Heart left ventricle (tissue), 16 donors: Measurements from ENCODE around the gene NTMT1. TPM values are rescaled to one million over a fixed set of nuclear protein-coding genes. Genes with fewer than 3 reads are reported as not detected.

Experiments used
- ATAC-seq, 4 donors: fragments of 200-7000 bp; cut with Tn5 transposase; one replicate each; pipeline ENCODE4 v1.9.1; 2020 to 2022; ENCODE audit warnings: moderate library complexity in 4 of 4, mild to moderate bottlenecking in 3 of 4, moderate number of reproducible peaks in 1 of 4
- DNase-seq, 5 donors: peaks; one replicate each; pipeline ENCODE4 v3.0.0-alpha.2; 2020
- H3K27ac ChIP-seq, 12 donors: fragments of 200-600 bp; sonication (generic) in 4 of 12; one replicate each; pipeline versions ENCODE4 v1.5.0 to v1.8.0; 2016 to 2022; ENCODE audit warnings: mild to moderate bottlenecking in 2 of 12
- H3K27me3 ChIP-seq, 9 donors: fragments of 200-600 bp; sonication (generic) in 2 of 9; one replicate each; pipeline versions ENCODE4 v1.5.1 to v1.8.0; 2016 to 2022; ENCODE audit warnings: mild to moderate bottlenecking in 3 of 9
- H3K36me3 ChIP-seq, 9 donors: fragments of 200-600 bp; sonication (generic) in 2 of 9; one replicate each; pipeline versions ENCODE4 v1.5.0 to v1.8.0; 2018 to 2022; ENCODE audit warnings: mild to moderate bottlenecking in 2 of 9
- H3K4me1 ChIP-seq, 12 donors: fragments of 200-600 bp; sonication (generic) in 4 of 12; one replicate each; pipeline versions ENCODE4 v1.5.0 to v1.8.0; 2016 to 2022; ENCODE audit warnings: mild to moderate bottlenecking in 3 of 12
- H3K4me3 ChIP-seq, 12 donors: fragments of 200-600 bp; sonication (generic) in 4 of 12; one replicate each; pipeline versions ENCODE4 v1.5.0 to v1.8.0; 2017 to 2022; ENCODE audit warnings: mild to moderate bottlenecking in 9 of 12, moderate library complexity in 4 of 12
- H3K9me3 ChIP-seq, 12 donors: fragments of 200-600 bp; sonication (generic) in 4 of 12; one replicate each; pipeline versions ENCODE4 v1.5.0 to v1.8.0; 2016 to 2022; ENCODE audit warnings: mild to moderate bottlenecking in 1 of 12
- CTCF ChIP-seq, 12 donors: fragments of 200-600 bp; sonication (generic) in 4 of 12; IDR thresholded peaks; one replicate each; pipeline versions ENCODE4 v1.5.0 to v1.8.0; 2018 to 2022; ENCODE audit warnings: antibody characterized with exemption in 12 of 12, mild to moderate bottlenecking in 5 of 12
- POLR2A ChIP-seq, 2 donors: fragments of 450-650 bp; IDR thresholded peaks; one replicate each; pipeline ENCODE4 v1.6.1; 2017; ENCODE audit warnings: antibody characterized with exemption in 2 of 2, mild to moderate bottlenecking in 2 of 2, moderate library complexity in 2 of 2
- WGBS, 4 donors: extraction: QIAGEN DNeasy Blood & Tissue Kit in 2 of 4; methylation state at CpG; one replicate each; pipeline versions ENCODE4 v1.1.5 to v1.1.7; 2013 to 2018; 5-methylcytosine and 5-hydroxymethylcytosine counted together
- intact Hi-C, 10 donors: fragments of 100-400 bp; cut with DNase I; formaldehyde crosslinking; loops; one replicate each; pipeline versions ENCODE4 v1.11.1 to v1.14.2; 2022
- polyA plus RNA-seq, 2 donors: library from polyadenylated mRNA; stranded (reverse); fragments of 200-250 nt; gene quantifications; one replicate each; pipeline ENCODE4 v1.2.3, GENCODE V29; 2013
- total RNA-seq, 9 donors: library from RNA; depleted of rRNA in 2 of 9; stranded (reverse); fragments of >200 nt in 2 of 9; fragmentation: NEBNext Ultra II Directional in 3 of 9; extraction: Animal tissue kit (Norgen Biotek cat#: 25700) in 3 of 9; gene quantifications; one replicate each; pipeline versions ENCODE4 v1.1.0 to v1.2.4, GENCODE V29; 2016 to 2023
- donor health status: ischemic (EF 13 %, LVEDD 7.1; RV severe dilation, severe dysfunction).
- donor health status: healthy with polysubstance abuse.
- donor health status: DM: no; HTN: yes; CAD: no.
- donor health status: DM: no; HTN: no; CAD: no.
- donor health status: ischemic (EF 25% LVEDD 6.9; RV normal size, moderate dysfunction).
- donor health status: ischemic (EF 25% LVEDD 5.7; RV mildly dilated, moderate dysfunction).
- donor health status: healthy.
- donor health status: DM: yes; HTN: yes; CAD: no.
- donor health status: ischemic (EF 35%, LVEDD 5.7; RV mildly dilated, moderate dysfunction).
- donor health status: nonischemic (EF 11% LVEDD 7.7; RV severe dilation, severe dysfunction).
- donor health status: DM: yes; HTN: yes; CAD: no.
- donor health status: PGD.
- donor health status: ischemic (EF 29% LVEDD 5.4; RV normal size, mild dysfunction).
- donor health status: nonischemic (EF 23%, LVEDD 6.1; RV moderate dilation, normal function).

NTMT1 gene
- total and polyA plus RNA-seq, 11 donors = 39.0 to 111 (median 61.5) TPM

GRCh38 chr9:129649726-129650679 is 24.0 kb downstream of the NTMT1 start:
- Histone ChIP-seq H3K4me1 (peaks cover 0 to 11% (median 0%) of the 10 kb centered on the region in 12 donors), H3K9me3 (no peaks in the 10 kb centered on the region), H3K27me3 (no peaks in the 10 kb centered on the region), H3K4me3 (no peak overlapping the region), H3K27ac (no peak overlapping the region), H3K36me3 (no peaks in the 10 kb centered on the region)
- TF ChIP-seq CTCF (IDR thresholded peaks at IDR 0.05) = no peak
- TF ChIP-seq POLR2A (IDR thresholded peaks at IDR 0.05) = no peak
- no peak for ATAC-seq
- intact Hi-C loops = loop anchor here in 6 of 10 donors (5.0 to 10.0 kb wide), 5 partner anchors 72 to 87 kb away; no protein-coding TSS in a partner anchor
- WGBS, 4 donors = 83 to 88% (median 85%) methylated on average over 18 to 20 of the region's 20 CpGs
- no peak for DNase-seq

- DNase-seq = no peak
- intact Hi-C loops = loop anchor here in 2 of 10 donors (5.0 kb wide), 1 partner anchor 72 kb away; no protein-coding TSS in a partner anchor
- TF ChIP-seq POLR2A (IDR thresholded peaks at IDR 0.05) (no peak), CTCF (IDR thresholded peaks at IDR 0.05) (no peak)
- H3K27ac ChIP-seq = no peak overlapping the region
- no peaks in the 10 kb centered on the region for H3K9me3 ChIP-seq
- no peak overlapping the region for H3K4me3 ChIP-seq
- H3K27me3 ChIP-seq = no peaks in the 10 kb centered on the region
- 85 to 94% (median 88%) methylated on average over 10 of the region's 10 CpGs for WGBS, 4 donors
- H3K4me1 ChIP-seq = peaks cover 0 to 11% (median 0%) of the 10 kb centered on the region in 12 donors
- no peaks in the 10 kb centered on the region for H3K36me3 ChIP-seq
- ATAC-seq = no peak
Observed at GRCh38 chr9:129650680-129651235, 24.8 kb downstream of the NTMT1 start.

GRCh38 chr9:129653823-129654553 is 28.0 kb downstream of the NTMT1 start:
- H3K9me3 ChIP-seq = no peaks in the 10 kb centered on the region
- H3K36me3 ChIP-seq = no peaks in the 10 kb centered on the region
- no peak for ATAC-seq
- intact Hi-C loops = loop anchor here in 2 of 10 donors (5.0 kb wide), 1 partner anchor 68 kb away; no protein-coding TSS in a partner anchor
- TF ChIP-seq CTCF (IDR thresholded peaks at IDR 0.05) (no peak), POLR2A (IDR thresholded peaks at IDR 0.05) (no peak)
- H3K27me3 ChIP-seq = no peaks in the 10 kb centered on the region
- DNase-seq = no peak
- H3K4me3 ChIP-seq = peak overlapping the region in 1 of 12 donors; percentile 2
- H3K4me1 ChIP-seq = peaks cover 0 to 11% (median 0%) of the 10 kb centered on the region in 12 donors
- WGBS, 4 donors = 47 to 61% (median 52%) methylated on average over 19 of the region's 19 CpGs
- H3K27ac ChIP-seq = peak overlapping the region in 1 of 12 donors; percentile 17
